D721Med (cell line): Measurements from ENCODE around the gene CCDC172.

Experiments
- DNase-seq: peaks from one replicate; pipeline ENCODE4 v3.0.0; 2011; ENCODE audit warnings: low spot score; ENCODE audit not compliant: insufficient read length
- FAIRE-seq: peaks from 2 replicates; lab custom pipeline; 2011; peaks lifted over from hg19 to GRCh38; lab: Jason Lieb, UNC
- CTCF ChIP-seq: IDR thresholded peaks from 2 replicates; pipeline ENCODE4 v1.5.1; 2012; ENCODE audit warnings: mild to moderate bottlenecking, control low read depth; ENCODE audit not compliant: insufficient read depth; ENCODE audit errors: missing control alignments

CCDC172 gene

DNA sequence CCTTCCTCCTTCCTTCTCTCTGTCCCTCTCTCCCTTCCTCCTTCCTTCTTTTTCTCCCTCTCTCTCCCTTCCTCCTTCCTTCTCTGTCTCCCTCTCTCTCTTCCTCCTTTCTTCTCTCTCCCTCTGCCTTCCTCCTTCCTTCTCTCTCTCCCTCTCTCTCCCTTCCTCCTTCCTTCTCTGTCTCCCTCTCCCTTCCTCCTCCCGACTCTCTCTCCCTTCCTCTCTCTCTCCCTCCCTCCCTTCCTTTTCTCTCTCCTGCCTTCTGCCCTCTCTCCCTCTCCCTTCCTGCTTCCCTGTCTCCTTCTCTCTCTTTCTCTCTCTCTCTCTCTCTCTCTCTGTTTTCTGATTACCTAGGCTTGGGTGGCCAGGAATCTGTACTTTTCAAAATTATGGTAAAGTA is 34.6 kb upstream of the CCDC172 start:
- DNase-seq (no peak), FAIRE-seq (no peak)
- TF ChIP-seq CTCF = no peak

DNA sequence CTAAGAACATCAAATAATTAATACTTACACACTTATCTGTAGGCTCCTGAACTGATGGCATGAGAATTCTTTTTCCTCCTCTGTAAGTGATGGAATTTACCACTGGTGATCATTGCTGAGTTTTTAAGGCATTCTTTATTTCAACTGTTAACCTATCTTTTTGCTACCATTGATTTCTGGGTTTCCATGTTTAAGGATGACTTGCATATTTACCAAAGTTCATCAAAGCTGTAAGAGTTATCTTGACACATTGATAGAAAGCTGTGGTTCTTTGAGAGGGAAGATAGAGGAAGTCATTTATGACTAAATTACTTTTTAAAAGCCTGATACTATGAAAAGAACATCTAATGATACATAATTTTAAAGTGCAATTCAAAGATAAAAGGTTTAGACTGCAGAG is 31.8 kb upstream of the CCDC172 start:
- no peak for TF ChIP-seq CTCF

DNA sequence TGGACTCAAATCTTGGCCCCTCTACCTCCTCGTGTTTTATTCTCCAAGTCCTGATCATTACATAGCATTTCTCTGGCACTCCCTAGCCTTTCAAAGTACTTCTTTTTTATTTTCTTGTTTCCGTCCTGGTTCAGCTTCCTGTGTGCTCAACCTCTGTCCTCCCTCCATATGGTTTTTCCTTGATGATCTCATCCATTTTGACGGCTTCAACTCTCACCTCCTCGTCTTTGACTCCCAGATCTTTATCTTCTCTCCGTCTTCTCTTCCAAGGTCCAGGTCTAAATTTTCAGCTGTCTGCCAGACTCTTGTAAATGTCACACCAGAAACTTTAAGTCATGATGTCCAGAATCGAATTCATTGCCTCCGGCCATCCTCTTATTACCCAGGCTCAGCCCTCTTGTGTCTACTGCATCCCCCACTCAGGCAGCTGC is 27.9 kb upstream of the CCDC172 start:
- no peak for TF ChIP-seq CTCF
- no peak for FAIRE-seq
- DNase-seq = no peak

More for the DNA sequence above, 31.8 kb upstream of the CCDC172 start:
- FAIRE-seq (no peak), DNase-seq (no peak)

GRCh38 chr10:116298586-116298985 is 25.7 kb upstream of the CCDC172 start:
- FAIRE-seq (no peak), DNase-seq (no peak)
- TF ChIP-seq CTCF = no peak

- FAIRE-seq = no peak
- no peak for DNase-seq
- TF ChIP-seq CTCF = no peak
Measured at GRCh38 chr10:116300542-116300941, 23.7 kb upstream of the CCDC172 start.

GRCh38 chr10:116304923-116305322 is 19.3 kb upstream of the CCDC172 start:
- no peak for DNase-seq
- TF ChIP-seq CTCF = no peak
- FAIRE-seq = no peak

GRCh38 chr10:116306847-116307246 is 17.4 kb upstream of the CCDC172 start:
- FAIRE-seq (no peak), DNase-seq (no peak)

More at GRCh38 chr10:116306847-116307246, 17.4 kb upstream of the CCDC172 start:
- no peak for TF ChIP-seq CTCF
